Measurements from ENCODE around the gene MYRIP. TPM values are rescaled to one million over a fixed set of nuclear protein-coding genes. Genes with fewer than 3 reads are reported as not detected.

Gene MYRIP
- total RNA-seq, 6 donors from 2014 or later, result 0.55 to 4.3 (median 2.1) TPM; not detected in 1

GRCh38 chr3:39917065-39917773, 107.8 kb downstream of the MYRIP start:
- H3K4me1 ChIP-seq, result no peaks in the 10 kb centered on the region
- no peaks in the 10 kb centered on the region for H3K9me3 ChIP-seq
- ATAC-seq (ENCODE audit: low FRiP score in 2 of 2), result no peak
- no peak for TF ChIP-seq POLR2AphosphoS5 (IDR thresholded peaks at IDR 0.05)
- no peak for TF ChIP-seq CTCF (IDR thresholded peaks at IDR 0.05)
- no peak for TF ChIP-seq EP300 (IDR thresholded peaks at IDR 0.05)
- TF ChIP-seq POLR2A (IDR thresholded peaks at IDR 0.05), result no peak
- no peak for DNase-seq
- no peaks in the 10 kb centered on the region for H3K36me3 ChIP-seq
- H3K27ac ChIP-seq, result no peak overlapping the region
- no peaks in the 10 kb centered on the region for H3K27me3 ChIP-seq
- WGBS, 2 donors, result 57 to 63% methylated on average over 1 of the region's 1 CpG
- H3K4me3 ChIP-seq, result no peak overlapping the region

GRCh38 chr3:39919281-39919680, 109.9 kb downstream of the MYRIP start:
- H3K36me3 ChIP-seq, result no peaks in the 10 kb centered on the region
- no peak overlapping the region for H3K27ac ChIP-seq
- ATAC-seq (ENCODE audit: low FRiP score in 2 of 2) (no peak), DNase-seq (no peak)
- no peak overlapping the region for H3K4me3 ChIP-seq
- WGBS, 2 donors, result 75 to 87% methylated on average over 2 of the region's 2 CpGs
- TF ChIP-seq POLR2A (IDR thresholded peaks at IDR 0.05) (no peak), EP300 (IDR thresholded peaks at IDR 0.05) (no peak), POLR2AphosphoS5 (IDR thresholded peaks at IDR 0.05) (no peak), CTCF (IDR thresholded peaks at IDR 0.05) (no peak)
- no peaks in the 10 kb centered on the region for H3K9me3 ChIP-seq
- no peaks in the 10 kb centered on the region for H3K27me3 ChIP-seq
- H3K4me1 ChIP-seq, result no peaks in the 10 kb centered on the region

GRCh38 chr3:39920271-39920670, 110.9 kb downstream of the MYRIP start:
- 87 to 88% methylated on average over 1 of the region's 1 CpG for WGBS, 2 donors
- no peaks in the 10 kb centered on the region for H3K27me3 ChIP-seq
- DNase-seq, result no peak
- ATAC-seq (ENCODE audit: low FRiP score in 2 of 2), result no peak
- no peaks in the 10 kb centered on the region for H3K4me1 ChIP-seq
- H3K4me3 ChIP-seq, result no peak overlapping the region
- TF ChIP-seq EP300 (IDR thresholded peaks at IDR 0.05), result no peak
- no peak overlapping the region for H3K27ac ChIP-seq
- H3K9me3 ChIP-seq, result no peaks in the 10 kb centered on the region
- no peaks in the 10 kb centered on the region for H3K36me3 ChIP-seq

- DNase-seq, result no peak
- no peak for ATAC-seq (ENCODE audit: low FRiP score in 2 of 2)
- Histone ChIP-seq H3K4me3 (no peak overlapping the region), H3K4me1 (no peaks in the 10 kb centered on the region), H3K27ac (no peak overlapping the region), H3K27me3 (no peaks in the 10 kb centered on the region), H3K9me3 (peaks cover 0 to 6% (median 0%) of the 10 kb centered on the region in 4 donors), H3K36me3 (no peaks in the 10 kb centered on the region)
- WGBS, 2 donors, result 38 to 50% methylated on average over 2 of the region's 2 CpGs
- TF ChIP-seq EP300 (IDR thresholded peaks at IDR 0.05), result no peak
- no peak for TF ChIP-seq POLR2A (IDR thresholded peaks at IDR 0.05)
- no peak for TF ChIP-seq CTCF (IDR thresholded peaks at IDR 0.05)
- TF ChIP-seq POLR2AphosphoS5 (IDR thresholded peaks at IDR 0.05), result no peak
These were observed 118.1 kb downstream of the MYRIP start for GRCh38 chr3:39927479-39927878.

- Histone ChIP-seq H3K27me3 (no peaks in the 10 kb centered on the region), H3K9me3 (no peaks in the 10 kb centered on the region), H3K27ac (no peak overlapping the region), H3K36me3 (no peaks in the 10 kb centered on the region), H3K4me1 (no peaks in the 10 kb centered on the region), H3K4me3 (no peak overlapping the region)
- DNase-seq (no peak), ATAC-seq (ENCODE audit: low FRiP score in 2 of 2) (no peak)
- TF ChIP-seq EP300 (IDR thresholded peaks at IDR 0.05), result no peak
- no peak for TF ChIP-seq POLR2AphosphoS5 (IDR thresholded peaks at IDR 0.05)
- no peak for TF ChIP-seq CTCF (IDR thresholded peaks at IDR 0.05)
- no peak for TF ChIP-seq POLR2A (IDR thresholded peaks at IDR 0.05)
- 25 to 64% methylated on average over 1 of the region's 1 CpG for WGBS, 2 donors
These were observed 124.7 kb downstream of the MYRIP start for GRCh38 chr3:39933986-39934693.
